ENCODE data around the gene LYZL1.

- no peak for TF ChIP-seq CTCF (conservative IDR thresholded peaks at IDR 0.05 in 1 of 2, IDR thresholded peaks at IDR 0.05 in 1 of 2; ENCODE audit: low read depth in 1 of 2, low read length in 2 of 2)
- no peak for TF ChIP-seq EZH2 (IDR thresholded peaks at IDR 0.05; ENCODE audit: low read length, missing control alignments)
Measured at GRCh38 chr10:29353305-29353704, 64.4 kb downstream of the LYZL1 start.
